AG04450 (cell line): ENCODE measurements around the gene QRFPR. TPM values are rescaled to one million over a fixed set of nuclear protein-coding genes. Genes with fewer than 3 reads are reported as not detected.
A peak's percentile ranks its signal among the peaks of the same experiment; 100 is the strongest.
"Not testable (repeated sequence)": the region's sequence is repeated elsewhere in the genome, so short reads cannot be mapped to it uniquely, and the experiment has no call there.

Experiments used
- CTCF ChIA-PET: fragments of 300-600, 350-600 bp; formaldehyde crosslinking; extraction: SDS; loops from one replicate; lab custom pipeline; 2022; ENCODE audit warnings: antibody characterized with exemption, inconsistent platforms; lab: Charles Lee
- POLR2A ChIA-PET: fragments of 350-600 bp; formaldehyde crosslinking; extraction: SDS; loops from one replicate; lab custom pipeline; 2021; ENCODE audit warnings: antibody characterized with exemption, inconsistent platforms; lab: Yijun Ruan, JAX
- DNase-seq: peaks from one replicate; pipeline ENCODE4 v3.0.0-alpha.2; 2011; ENCODE audit warnings: low read depth, low spot score
- H3K27ac ChIP-seq: one replicate; pipeline ENCODE4 v1.5.1; 2012; ENCODE audit warnings: low read depth, low read length, control low read depth
- H3K27me3 ChIP-seq: one replicate; pipeline ENCODE4 v1.6.0; 2012; ENCODE audit warnings: low read length; ENCODE audit not compliant: control insufficient read depth, insufficient read depth
- H3K4me3 ChIP-seq: 2 replicates; pipeline ENCODE4 v1.5.1; 2011; ENCODE audit warnings: mild to moderate bottlenecking, low read depth, low read length, control low read depth
- H3K9me3 ChIP-seq: 2 replicates; pipeline ENCODE4 v1.5.1; 2012; ENCODE audit warnings: low read length; ENCODE audit not compliant: control insufficient read depth, insufficient read depth
- polyA minus RNA-seq: library from RNA; depleted of rRNA, polyadenylated mRNA; stranded (reverse); fragments of >200 nt; gene quantifications from 2 replicates; pipeline ENCODE4 v1.2.3, GENCODE V29; 2011; rRNA and poly(A)+ RNA removed
- polyA plus RNA-seq: library from polyadenylated mRNA; depleted of rRNA; stranded (reverse); fragments of >200 nt; gene quantifications from 2 replicates; pipeline ENCODE4 v1.2.3, GENCODE V29; 2011; rRNA removed
- TF ChIP-seq, protein P1 (sequence below): IDR thresholded peaks from 2 replicates; pipeline ENCODE4 v1.5.1; 2011; ENCODE audit warnings: low read depth, low read length, control low read depth, inconsistent platforms

Gene QRFPR
- not detected in 2 replicates for polyA plus RNA-seq
- polyA minus RNA-seq = not detected in 2 replicates

GRCh38 chr4:121380776-121381462 lies at the start of gene QRFPR:
Gene QRFPR (minus strand): TSS chr4:121381018. CDS start chr4:121380647, 371 bp downstream.
- no peak within 1 kb of the TSS for H3K27ac ChIP-seq
- ChIA-PET CTCF (no interaction called here), POLR2A (no interaction called here)
- TF ChIP-seq, protein P1, sequence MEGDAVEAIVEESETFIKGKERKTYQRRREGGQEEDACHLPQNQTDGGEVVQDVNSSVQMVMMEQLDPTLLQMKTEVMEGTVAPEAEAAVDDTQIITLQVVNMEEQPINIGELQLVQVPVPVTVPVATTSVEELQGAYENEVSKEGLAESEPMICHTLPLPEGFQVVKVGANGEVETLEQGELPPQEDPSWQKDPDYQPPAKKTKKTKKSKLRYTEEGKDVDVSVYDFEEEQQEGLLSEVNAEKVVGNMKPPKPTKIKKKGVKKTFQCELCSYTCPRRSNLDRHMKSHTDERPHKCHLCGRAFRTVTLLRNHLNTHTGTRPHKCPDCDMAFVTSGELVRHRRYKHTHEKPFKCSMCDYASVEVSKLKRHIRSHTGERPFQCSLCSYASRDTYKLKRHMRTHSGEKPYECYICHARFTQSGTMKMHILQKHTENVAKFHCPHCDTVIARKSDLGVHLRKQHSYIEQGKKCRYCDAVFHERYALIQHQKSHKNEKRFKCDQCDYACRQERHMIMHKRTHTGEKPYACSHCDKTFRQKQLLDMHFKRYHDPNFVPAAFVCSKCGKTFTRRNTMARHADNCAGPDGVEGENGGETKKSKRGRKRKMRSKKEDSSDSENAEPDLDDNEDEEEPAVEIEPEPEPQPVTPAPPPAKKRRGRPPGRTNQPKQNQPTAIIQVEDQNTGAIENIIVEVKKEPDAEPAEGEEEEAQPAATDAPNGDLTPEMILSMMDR = no peak
- DNase-seq = no peak
- H3K9me3 ChIP-seq = peaks cover 3% of the 10 kb centered on the region; the same call in 1 of the 2 replicates
- peaks cover 20% of the 10 kb centered on the region for H3K27me3 ChIP-seq
- H3K4me3 ChIP-seq = peak within 1 kb of the TSS; percentile 17; the same call in 1 of the 2 replicates

- no peaks in the 10 kb centered on the region for H3K9me3 ChIP-seq
- H3K4me3 ChIP-seq = no peak overlapping the region
- ChIA-PET CTCF (no interaction called here), POLR2A (no interaction called here)
- H3K27ac ChIP-seq = no peak overlapping the region
- no peaks in the 10 kb centered on the region for H3K27me3 ChIP-seq
- no peak for DNase-seq
- TF ChIP-seq, protein P1 = no peak
Observed at GRCh38 chr4:121428721-121429120, 47.9 kb upstream of the QRFPR start.

GRCh38 chr4:121421594-121421993 lies 40.8 kb upstream of the QRFPR start:
- no peak for DNase-seq
- H3K27me3 ChIP-seq = no peaks in the 10 kb centered on the region
- TF ChIP-seq, protein P1 = 0 out of 2 replicates have a peak, but pooled peaks have one; percentile 5
- CTCF ChIA-PET = interaction anchor here (1.4 kb wide), 1 partner anchor 41 kb away, joined by 3 read pairs; no protein-coding TSS in a partner anchor
- H3K4me3 ChIP-seq = no peak overlapping the region
- POLR2A ChIA-PET = no interaction called here
- H3K9me3 ChIP-seq = no peaks in the 10 kb centered on the region
- no peak overlapping the region for H3K27ac ChIP-seq

DNA sequence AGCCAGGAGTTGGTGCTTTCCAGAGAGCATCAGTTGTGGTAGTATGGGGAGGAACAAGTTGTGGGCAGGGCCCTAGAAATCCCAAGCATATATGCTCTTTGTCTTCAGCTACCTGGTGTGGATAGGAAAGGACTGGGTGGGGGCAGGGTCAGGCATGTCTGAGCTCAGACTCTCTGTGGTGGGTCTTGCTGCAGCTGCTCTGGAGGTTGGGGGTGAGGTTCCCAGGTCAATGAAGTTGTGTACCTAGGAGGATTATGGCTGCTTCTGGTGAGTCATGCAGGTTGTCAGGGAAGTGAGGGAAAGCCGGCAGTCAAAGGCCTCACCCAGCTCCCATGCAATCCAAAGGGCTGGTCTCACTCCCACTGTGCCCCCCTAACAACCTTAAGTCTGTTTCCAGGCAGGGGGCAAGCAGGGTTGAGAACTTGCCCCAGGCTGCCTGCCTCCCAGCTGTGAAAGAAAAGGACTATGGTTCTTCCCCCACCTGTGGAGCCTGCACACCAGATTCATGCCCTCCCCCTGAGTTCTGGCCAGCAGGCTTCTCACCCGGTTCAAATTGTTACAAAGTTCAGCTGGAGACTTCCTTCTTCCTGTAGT lies 30.4 kb upstream of the QRFPR start:
- DNase-seq = no peak
- Histone ChIP-seq H3K27me3 (no peaks in the 10 kb centered on the region), H3K4me3 (no peak overlapping the region), H3K27ac (no peak overlapping the region), H3K9me3 (no peaks in the 10 kb centered on the region)
- ChIA-PET POLR2A (no interaction called here), CTCF (interaction anchor here (0.6 kb wide), 1 partner anchor 10 kb away, joined by 3 read pairs; no protein-coding TSS in a partner anchor)
- TF ChIP-seq, protein P1 = no peak

DNA sequence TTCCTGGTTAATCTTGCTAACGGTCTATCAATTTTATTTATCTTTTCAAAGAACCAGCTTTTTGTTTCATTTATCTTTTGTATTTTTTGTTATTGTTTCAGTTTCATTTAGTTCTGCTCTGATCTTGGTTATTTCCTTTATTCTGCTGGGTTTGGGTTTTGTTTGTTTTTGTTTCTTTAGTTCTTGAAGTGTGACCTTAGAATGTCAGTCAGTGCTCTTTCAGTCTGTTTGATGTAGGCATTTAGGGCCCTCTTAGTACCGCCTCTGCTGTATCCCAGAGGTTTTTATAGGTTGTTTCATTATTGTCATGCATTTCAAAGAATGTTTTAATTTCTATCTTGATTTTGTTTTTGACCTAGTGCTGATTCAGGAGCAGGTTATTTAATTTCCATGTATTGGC lies 27.7 kb upstream of the QRFPR start:
- H3K27me3 ChIP-seq, DNase-seq, H3K9me3 ChIP-seq, POLR2A ChIA-PET, H3K27ac ChIP-seq, CTCF ChIA-PET, H3K4me3 ChIP-seq: not testable (repeated sequence)
